IMR-90 (cell line): ENCODE data around the gene IGIP.

Source experiments
- BHLHE40 ChIP-seq: fragments of 150-350 bp; IDR thresholded peaks from 2 replicates; pipeline ENCODE4 v1.6.1; 2016; ENCODE audit warnings: mild to moderate bottlenecking, low read depth, low read length
- CHD1 ChIP-seq: IDR thresholded peaks from 2 replicates; pipeline ENCODE4 v1.6.1; 2012; ENCODE audit warnings: low read depth, low read length, improper control_type of control experiment
- MAFK ChIP-seq: IDR thresholded peaks from 2 replicates; pipeline ENCODE4 v1.6.1; 2012; ENCODE audit warnings: low read depth, low read length, improper control_type of control experiment
- MAZ ChIP-seq: IDR thresholded peaks from 2 replicates; pipeline ENCODE4 v1.6.1; 2012; ENCODE audit warnings: low read depth, mild to moderate bottlenecking, low read length, improper control_type of control experiment, moderate library complexity, borderline replicate concordance
- MXI1 ChIP-seq: IDR thresholded peaks from 2 replicates; pipeline ENCODE4 v1.6.1; 2012; ENCODE audit warnings: low read depth, mild to moderate bottlenecking, low read length, moderate library complexity, borderline replicate concordance
- POLR2A ChIP-seq: IDR thresholded peaks from 2 replicates; pipeline ENCODE4 v1.6.1; 2012; ENCODE audit warnings: mild to moderate bottlenecking, low read depth, low read length
- RAD21 ChIP-seq: IDR thresholded peaks from 2 replicates; pipeline ENCODE4 v1.6.1; 2012; ENCODE audit warnings: low read length, improper control_type of control experiment
- RCOR1 ChIP-seq: IDR thresholded peaks from 2 replicates; pipeline ENCODE4 v1.6.1; 2012; ENCODE audit warnings: mild to moderate bottlenecking, low read length, improper control_type of control experiment; ENCODE audit not compliant: insufficient replicate concordance
- RFX5 ChIP-seq: IDR thresholded peaks from 2 replicates; pipeline ENCODE4 v1.8.0; 2012; ENCODE audit warnings: low read depth, mild to moderate bottlenecking, low read length, moderate library complexity
- SMC3 ChIP-seq: fragments of 150-350 bp; IDR thresholded peaks from 2 replicates; pipeline ENCODE4 v1.6.1; 2016; ENCODE audit warnings: low read depth, mild to moderate bottlenecking, antibody characterized with exemption, low read length, moderate library complexity
- TF ChIP-seq, protein P1 (sequence below): conservative IDR thresholded peaks from 2 replicates; pipeline ENCODE4 v1.5.1; 2012; ENCODE audit warnings: mild to moderate bottlenecking, low read depth, low read length, improper control_type of control experiment
- TF ChIP-seq, protein P2 (sequence below): fragments of 150-350 bp; IDR thresholded peaks from 2 replicates; pipeline ENCODE4 v1.6.1; 2017; ENCODE audit warnings: mild to moderate bottlenecking, antibody characterized with exemption, low read length, low read depth

DNA sequence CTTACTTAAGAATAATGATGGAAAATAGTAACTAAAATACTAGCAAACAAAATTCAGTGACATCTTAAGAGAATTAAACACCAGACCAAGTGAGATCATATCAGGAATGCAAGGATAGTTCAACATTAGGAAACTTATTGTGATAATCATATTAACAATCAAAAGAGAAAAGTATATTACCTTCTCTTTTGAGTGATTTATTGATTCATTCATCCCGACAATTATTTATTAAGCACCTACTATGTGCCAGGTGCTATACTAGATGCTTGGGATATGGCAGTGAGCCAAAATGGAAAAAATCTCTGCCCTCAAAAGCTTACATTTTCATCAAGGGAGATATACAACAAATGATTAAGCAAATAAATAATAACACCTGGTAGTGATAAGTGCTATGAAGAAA lies 35.5 kb upstream of the IGIP start:
- TF ChIP-seq POLR2A (no peak), SMC3 (no peak), RAD21 (no peak), RFX5 (no peak), MXI1 (no peak), BHLHE40 (no peak), RCOR1 (no peak), CHD1 (no peak), MAZ (no peak), MAFK (no peak)
- TF ChIP-seq, protein P1, sequence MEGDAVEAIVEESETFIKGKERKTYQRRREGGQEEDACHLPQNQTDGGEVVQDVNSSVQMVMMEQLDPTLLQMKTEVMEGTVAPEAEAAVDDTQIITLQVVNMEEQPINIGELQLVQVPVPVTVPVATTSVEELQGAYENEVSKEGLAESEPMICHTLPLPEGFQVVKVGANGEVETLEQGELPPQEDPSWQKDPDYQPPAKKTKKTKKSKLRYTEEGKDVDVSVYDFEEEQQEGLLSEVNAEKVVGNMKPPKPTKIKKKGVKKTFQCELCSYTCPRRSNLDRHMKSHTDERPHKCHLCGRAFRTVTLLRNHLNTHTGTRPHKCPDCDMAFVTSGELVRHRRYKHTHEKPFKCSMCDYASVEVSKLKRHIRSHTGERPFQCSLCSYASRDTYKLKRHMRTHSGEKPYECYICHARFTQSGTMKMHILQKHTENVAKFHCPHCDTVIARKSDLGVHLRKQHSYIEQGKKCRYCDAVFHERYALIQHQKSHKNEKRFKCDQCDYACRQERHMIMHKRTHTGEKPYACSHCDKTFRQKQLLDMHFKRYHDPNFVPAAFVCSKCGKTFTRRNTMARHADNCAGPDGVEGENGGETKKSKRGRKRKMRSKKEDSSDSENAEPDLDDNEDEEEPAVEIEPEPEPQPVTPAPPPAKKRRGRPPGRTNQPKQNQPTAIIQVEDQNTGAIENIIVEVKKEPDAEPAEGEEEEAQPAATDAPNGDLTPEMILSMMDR, result no peak
- TF ChIP-seq, protein P2, sequence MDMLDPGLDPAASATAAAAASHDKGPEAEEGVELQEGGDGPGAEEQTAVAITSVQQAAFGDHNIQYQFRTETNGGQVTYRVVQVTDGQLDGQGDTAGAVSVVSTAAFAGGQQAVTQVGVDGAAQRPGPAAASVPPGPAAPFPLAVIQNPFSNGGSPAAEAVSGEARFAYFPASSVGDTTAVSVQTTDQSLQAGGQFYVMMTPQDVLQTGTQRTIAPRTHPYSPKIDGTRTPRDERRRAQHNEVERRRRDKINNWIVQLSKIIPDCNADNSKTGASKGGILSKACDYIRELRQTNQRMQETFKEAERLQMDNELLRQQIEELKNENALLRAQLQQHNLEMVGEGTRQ, result no peak
